ENCODE results near the gene VTI1B.
A peak's percentile ranks its signal among the peaks of the same experiment; 100 is the strongest.
"Not testable (repeated sequence)": the region's sequence is repeated elsewhere in the genome, so short reads cannot be mapped to it uniquely, and the experiment has no call there.

The VTI1B gene

GRCh38 chr14:67709796-67710195 lies 35.4 kb upstream of the VTI1B start:
- not testable (repeated sequence) for H3K27me3 ChIP-seq (ENCODE audit: control insufficient read depth in 3 of 3, insufficient read depth in 3 of 3, low read depth in 1 of 3, low read length in 3 of 3); H3K9ac ChIP-seq (ENCODE audit: low read depth, low read length, poor library complexity); H3K27ac ChIP-seq (replicated peaks; ENCODE audit: low read length); H3K23ac ChIP-seq (ENCODE audit: low read depth, low read length, poor library complexity); H3K79me1 ChIP-seq (ENCODE audit: low read depth, low read length); H3K36me3 ChIP-seq (replicated peaks in 1 of 2; ENCODE audit: control insufficient read depth in 2 of 2, insufficient read depth in 2 of 2, low read length in 2 of 2); H3K4me1 ChIP-seq (ENCODE audit: control insufficient read depth in 2 of 2, insufficient read depth in 1 of 2, low read depth in 1 of 2, low read length in 2 of 2); DNase-seq (ENCODE audit: low spot score); H3K4me2 ChIP-seq (ENCODE audit: insufficient read depth, low read length, poor library complexity, severe bottlenecking); H2BK15ac ChIP-seq (ENCODE audit: low read length); H4K8ac ChIP-seq (ENCODE audit: low read depth, low read length); H3K18ac ChIP-seq (ENCODE audit: low read length); H3K14ac ChIP-seq (ENCODE audit: low read length); H4K91ac ChIP-seq (ENCODE audit: low read depth, low read length, poor library complexity); H3K4ac ChIP-seq (ENCODE audit: low read length); H2BK5ac ChIP-seq (ENCODE audit: low read length); H3K4me3 ChIP-seq (ENCODE audit: low read length in 2 of 2); H2BK120ac ChIP-seq (ENCODE audit: low read depth, low read length); H2BK12ac ChIP-seq (ENCODE audit: low read length); H2AFZ ChIP-seq (ENCODE audit: low read length); H2AK5ac ChIP-seq (ENCODE audit: low read depth, low read length)
- H3K9me3 ChIP-seq (replicated peaks in 1 of 2; ENCODE audit: control insufficient read depth in 2 of 2, insufficient read depth in 1 of 2, low read depth in 1 of 2, low read length in 2 of 2), result peaks cover 0 to 14% of the 10 kb centered on the region in 2 donors
- WGBS, 2 donors (ENCODE audit: extremely low coverage in 2 of 2, insufficient read length in 2 of 2, insufficient replicate concordance in 1 of 2), result no CpG with 5 or more reads among the region's 1 CpG

- H2BK5ac ChIP-seq (ENCODE audit: low read length); H2AFZ ChIP-seq (ENCODE audit: low read length); H2AK5ac ChIP-seq (ENCODE audit: low read depth, low read length); H3K18ac ChIP-seq (ENCODE audit: low read length); H3K14ac ChIP-seq (ENCODE audit: low read length); DNase-seq (ENCODE audit: low spot score); H2BK120ac ChIP-seq (ENCODE audit: low read depth, low read length); H3K27ac ChIP-seq (replicated peaks; ENCODE audit: low read length); H3K23ac ChIP-seq (ENCODE audit: low read depth, low read length, poor library complexity); H3K4me1 ChIP-seq (ENCODE audit: control insufficient read depth in 2 of 2, insufficient read depth in 1 of 2, low read depth in 1 of 2, low read length in 2 of 2); H3K4me3 ChIP-seq (ENCODE audit: low read length in 2 of 2); H4K91ac ChIP-seq (ENCODE audit: low read depth, low read length, poor library complexity); H3K4ac ChIP-seq (ENCODE audit: low read length); H2BK12ac ChIP-seq (ENCODE audit: low read length); H4K8ac ChIP-seq (ENCODE audit: low read depth, low read length); H3K4me2 ChIP-seq (ENCODE audit: insufficient read depth, low read length, poor library complexity, severe bottlenecking); H3K79me1 ChIP-seq (ENCODE audit: low read depth, low read length); H3K9ac ChIP-seq (ENCODE audit: low read depth, low read length, poor library complexity); H3K36me3 ChIP-seq (replicated peaks in 1 of 2; ENCODE audit: control insufficient read depth in 2 of 2, insufficient read depth in 2 of 2, low read length in 2 of 2); H2BK15ac ChIP-seq (ENCODE audit: low read length); H3K27me3 ChIP-seq (ENCODE audit: control insufficient read depth in 3 of 3, insufficient read depth in 3 of 3, low read depth in 1 of 3, low read length in 3 of 3): not testable (repeated sequence)
- peaks cover 0 to 14% of the 10 kb centered on the region in 2 donors for H3K9me3 ChIP-seq (replicated peaks in 1 of 2; ENCODE audit: control insufficient read depth in 2 of 2, insufficient read depth in 1 of 2, low read depth in 1 of 2, low read length in 2 of 2)
Observed at GRCh38 chr14:67709346-67709745, 34.9 kb upstream of the VTI1B start.

- H3K79me1 ChIP-seq (ENCODE audit: low read depth, low read length), result no peaks in the 10 kb centered on the region
- H3K4me3 ChIP-seq (ENCODE audit: low read length in 2 of 2), result no peak overlapping the region
- no peak overlapping the region for H3K9ac ChIP-seq (ENCODE audit: low read depth, low read length, poor library complexity)
- H2AK5ac ChIP-seq (ENCODE audit: low read depth, low read length), result no peak overlapping the region
- no peak overlapping the region for H2BK120ac ChIP-seq (ENCODE audit: low read depth, low read length)
- no peaks in the 10 kb centered on the region for H3K36me3 ChIP-seq (replicated peaks in 1 of 2; ENCODE audit: control insufficient read depth in 2 of 2, insufficient read depth in 2 of 2, low read length in 2 of 2)
- WGBS, 2 donors (ENCODE audit: extremely low coverage in 2 of 2, insufficient read length in 2 of 2, insufficient replicate concordance in 1 of 2), result no CpG with 5 or more reads among the region's 3 CpGs
- peaks cover 0 to 10% of the 10 kb centered on the region in 2 donors for H3K9me3 ChIP-seq (replicated peaks in 1 of 2; ENCODE audit: control insufficient read depth in 2 of 2, insufficient read depth in 1 of 2, low read depth in 1 of 2, low read length in 2 of 2)
- no peak overlapping the region for H3K18ac ChIP-seq (ENCODE audit: low read length)
- no peak overlapping the region for H3K27ac ChIP-seq (replicated peaks; ENCODE audit: low read length)
- H2BK12ac ChIP-seq (ENCODE audit: low read length), result no peak overlapping the region
- no peak overlapping the region for H4K91ac ChIP-seq (ENCODE audit: low read depth, low read length, poor library complexity)
- no peak overlapping the region for H2BK15ac ChIP-seq (ENCODE audit: low read length)
- no peak for DNase-seq (ENCODE audit: low spot score)
- no peaks in the 10 kb centered on the region for H3K27me3 ChIP-seq (ENCODE audit: control insufficient read depth in 3 of 3, insufficient read depth in 3 of 3, low read depth in 1 of 3, low read length in 3 of 3)
- no peak overlapping the region for H3K23ac ChIP-seq (ENCODE audit: low read depth, low read length, poor library complexity)
- H2BK5ac ChIP-seq (ENCODE audit: low read length), result no peak overlapping the region
- no peak overlapping the region for H3K4ac ChIP-seq (ENCODE audit: low read length)
- H3K4me1 ChIP-seq (ENCODE audit: control insufficient read depth in 2 of 2, insufficient read depth in 1 of 2, low read depth in 1 of 2, low read length in 2 of 2), result no peaks in the 10 kb centered on the region
- no peak overlapping the region for H2AFZ ChIP-seq (ENCODE audit: low read length)
- H3K4me2 ChIP-seq (ENCODE audit: insufficient read depth, low read length, poor library complexity, severe bottlenecking), result no peak overlapping the region
- H4K8ac ChIP-seq (ENCODE audit: low read depth, low read length), result no peak overlapping the region
- no peak overlapping the region for H3K14ac ChIP-seq (ENCODE audit: low read length)
Observed at GRCh38 chr14:67705211-67705610, 30.8 kb upstream of the VTI1B start.

DNA sequence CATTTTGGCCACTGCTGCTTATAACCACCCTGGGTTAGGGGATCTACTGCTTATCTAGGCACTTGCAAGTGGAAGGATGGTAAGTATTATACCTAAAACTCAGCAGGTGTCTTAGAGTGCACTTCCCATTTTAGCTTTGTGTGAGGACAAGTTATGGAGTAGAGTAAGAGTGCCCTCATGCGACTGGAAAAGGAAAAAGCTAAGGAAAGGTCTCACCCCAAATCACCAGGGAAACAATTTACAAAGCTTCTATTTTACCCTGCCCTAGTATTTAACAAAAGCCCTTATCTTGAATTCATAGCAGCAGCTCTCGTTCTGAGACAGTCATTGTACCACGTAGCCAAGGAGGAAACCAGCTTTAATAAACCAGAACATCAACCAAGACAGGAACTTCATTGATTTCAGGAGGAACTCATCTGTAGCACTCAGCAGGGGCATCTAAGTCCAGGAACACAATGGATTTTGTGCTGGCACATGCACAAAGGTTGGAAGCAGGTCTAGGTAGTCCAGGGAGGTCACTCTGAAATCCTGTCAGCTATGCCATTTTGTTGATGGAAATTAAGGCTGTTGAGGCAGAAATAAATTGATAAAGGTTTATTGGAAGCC lies 30.2 kb upstream of the VTI1B start:
- H4K8ac ChIP-seq (ENCODE audit: low read depth, low read length), result no peak overlapping the region
- WGBS, 2 donors (ENCODE audit: extremely low coverage in 2 of 2, insufficient read length in 2 of 2, insufficient replicate concordance in 1 of 2), result no CpG with 5 or more reads among the region's 3 CpGs
- H3K4me3 ChIP-seq (ENCODE audit: low read length in 2 of 2), result no peak overlapping the region
- no peak overlapping the region for H3K18ac ChIP-seq (ENCODE audit: low read length)
- no peak overlapping the region for H3K4ac ChIP-seq (ENCODE audit: low read length)
- H3K4me2 ChIP-seq (ENCODE audit: insufficient read depth, low read length, poor library complexity, severe bottlenecking), result no peak overlapping the region
- H2BK15ac ChIP-seq (ENCODE audit: low read length), result no peak overlapping the region
- H3K9me3 ChIP-seq (replicated peaks in 1 of 2; ENCODE audit: control insufficient read depth in 2 of 2, insufficient read depth in 1 of 2, low read depth in 1 of 2, low read length in 2 of 2), result peaks cover 0 to 4% of the 10 kb centered on the region in 2 donors
- no peak overlapping the region for H3K9ac ChIP-seq (ENCODE audit: low read depth, low read length, poor library complexity)
- H3K23ac ChIP-seq (ENCODE audit: low read depth, low read length, poor library complexity), result no peak overlapping the region
- H2BK12ac ChIP-seq (ENCODE audit: low read length), result no peak overlapping the region
- no peak overlapping the region for H3K27ac ChIP-seq (replicated peaks; ENCODE audit: low read length)
- no peaks in the 10 kb centered on the region for H3K36me3 ChIP-seq (replicated peaks in 1 of 2; ENCODE audit: control insufficient read depth in 2 of 2, insufficient read depth in 2 of 2, low read length in 2 of 2)
- DNase-seq (ENCODE audit: low spot score), result peak; percentile 66
- no peak overlapping the region for H2BK5ac ChIP-seq (ENCODE audit: low read length)
- H4K91ac ChIP-seq (ENCODE audit: low read depth, low read length, poor library complexity), result no peak overlapping the region
- no peaks in the 10 kb centered on the region for H3K4me1 ChIP-seq (ENCODE audit: control insufficient read depth in 2 of 2, insufficient read depth in 1 of 2, low read depth in 1 of 2, low read length in 2 of 2)
- H3K14ac ChIP-seq (ENCODE audit: low read length), result no peak overlapping the region
- no peaks in the 10 kb centered on the region for H3K79me1 ChIP-seq (ENCODE audit: low read depth, low read length)
- H2BK120ac ChIP-seq (ENCODE audit: low read depth, low read length), result no peak overlapping the region
- H2AK5ac ChIP-seq (ENCODE audit: low read depth, low read length), result no peak overlapping the region
- no peaks in the 10 kb centered on the region for H3K27me3 ChIP-seq (ENCODE audit: control insufficient read depth in 3 of 3, insufficient read depth in 3 of 3, low read depth in 1 of 3, low read length in 3 of 3)
- peak overlapping the region; percentile 26 for H2AFZ ChIP-seq (ENCODE audit: low read length)

Data from neuronal stem cell (in vitro differentiated cells).